Spleen (tissue), 7 donors: ENCODE results near the gene RPL31.

Experiments used
- CTCF ChIP-seq, 11 experiments: fragments of 200-600 bp in 7 of 11; fragments of 450-650 bp in 4 of 11; sonication (generic) in 4 of 11; IDR thresholded peaks in 8 of 11; conservative IDR thresholded peaks in 3 of 11; 1 replicate in 7 of 11; 2 replicates in 4 of 11; pipeline versions ENCODE4 v1.4.0 to v1.8.0; 2016 to 2021; ENCODE audit warnings: antibody characterized with exemption in 11 of 11, inconsistent platforms in 4 of 11, mild to moderate bottlenecking in 1 of 11
- POLR2A ChIP-seq, 3 donors: fragments of 450-650 bp; IDR thresholded peaks; one replicate each; pipeline ENCODE4 v1.5.1; 2017; ENCODE audit warnings: antibody characterized with exemption in 3 of 3, mild to moderate bottlenecking in 1 of 3
- POLR2AphosphoS5 ChIP-seq, 3 donors: sonication (generic); formaldehyde crosslinking; IDR thresholded peaks; one replicate each; pipeline ENCODE4 v1.5.1; 2017; ENCODE audit warnings: antibody characterized with exemption in 3 of 3
- donor health status: DM: no; HTN: no; CAD: no; lungs with moderate emphysema.
- donor health status: DM: no; HTN: no; CAD: no.
- donor health status: DM: no; HTN: no; CAD: no.

GRCh38 chr2:100962366-100963025 is 39.6 kb upstream of the RPL31 start:
- no peak for TF ChIP-seq POLR2A (IDR thresholded peaks at IDR 0.05)
- TF ChIP-seq CTCF (IDR thresholded peaks at IDR 0.05 in 8 of 11, conservative IDR thresholded peaks at IDR 0.05 in 3 of 11): no peak
- TF ChIP-seq POLR2AphosphoS5 (IDR thresholded peaks at IDR 0.05): no peak
